ENCODE results near the gene LIFR.

Gene LIFR

GRCh38 chr5:38562444-38563210 is 6.2 kb upstream of the LIFR start:
- CTCF ChIA-PET = interaction anchor here (1.1 kb wide), 3 partner anchors 38 to 93 kb away, joined by 3 read pairs; no protein-coding TSS in a partner anchor
- H3K36me3 ChIP-seq (ENCODE audit: control insufficient read depth in 2 of 2, insufficient read depth in 1 of 2, low read length in 2 of 2) = no peaks in the 10 kb centered on the region
- TF ChIP-seq ZSCAN23 (tag by site-specific recombination; IDR thresholded peaks at IDR 0.05) (no peak), PRDM2 (tag by site-specific recombination; IDR thresholded peaks at IDR 0.05; ENCODE audit: borderline replicate concordance) (no peak), BCL11B (tag by site-specific recombination; IDR thresholded peaks at IDR 0.05; ENCODE audit: low read depth) (no peak), ZNF274 (IDR thresholded peaks at IDR 0.05; ENCODE audit: low read length) (no peak), ZNF274 (tag by site-specific recombination; IDR thresholded peaks at IDR 0.05; ENCODE audit: borderline replicate concordance) (no peak), PATZ1 (tag by site-specific recombination; IDR thresholded peaks at IDR 0.05) (no peak), FEZF1 (tag by site-specific recombination; IDR thresholded peaks at IDR 0.05) (no peak)
- TF ChIP-seq, protein P1, sequence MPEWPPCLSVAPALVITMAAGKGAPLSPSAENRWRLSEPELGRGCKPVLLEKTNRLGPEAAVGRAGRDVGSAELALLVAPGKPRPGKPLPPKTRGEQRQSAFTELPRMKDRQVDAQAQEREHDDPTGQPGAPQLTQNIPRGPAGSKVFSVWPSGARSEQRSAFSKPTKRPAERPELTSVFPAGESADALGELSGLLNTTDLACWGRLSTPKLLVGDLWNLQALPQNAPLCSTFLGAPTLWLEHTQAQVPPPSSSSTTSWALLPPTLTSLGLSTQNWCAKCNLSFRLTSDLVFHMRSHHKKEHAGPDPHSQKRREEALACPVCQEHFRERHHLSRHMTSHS (tag by site-specific recombination; IDR thresholded peaks at IDR 0.05) = no peak
- no peak overlapping the region for H3K4me3 ChIP-seq (ENCODE audit: low read depth, low read length)
- no peaks in the 10 kb centered on the region for H3K9me3 ChIP-seq (ENCODE audit: control insufficient read depth, insufficient read depth, low read depth, low read length)
- no peak overlapping the region for H3K27ac ChIP-seq (ENCODE audit: extremely low read depth, low read depth, low read length)
- H3K4me1 ChIP-seq (ENCODE audit: control insufficient read depth, insufficient read depth, low read length) = peaks cover 13% of the 10 kb centered on the region
- POLR2A ChIA-PET = interaction anchor here (1.1 kb wide), 1 partner anchor 46 kb away, joined by 3 read pairs; no protein-coding TSS in a partner anchor

GRCh38 chr5:38559428-38559827 is 3.0 kb upstream of the LIFR start:
- Histone ChIP-seq H3K4me3 (ENCODE audit: low read depth, low read length) (no peak overlapping the region), H3K9me3 (ENCODE audit: control insufficient read depth, insufficient read depth, low read depth, low read length) (no peaks in the 10 kb centered on the region), H3K36me3 (ENCODE audit: control insufficient read depth in 2 of 2, insufficient read depth in 1 of 2, low read length in 2 of 2) (no peaks in the 10 kb centered on the region), H3K27ac (ENCODE audit: extremely low read depth, low read depth, low read length) (no peak overlapping the region), H3K4me1 (ENCODE audit: control insufficient read depth, insufficient read depth, low read length) (peaks cover 20% of the 10 kb centered on the region)
- POLR2A ChIA-PET = no interaction called here
- CTCF ChIA-PET = interaction anchor here (1.0 to 1.2 kb wide), 3 partner anchors 21 to 250 kb away, joined by 3 to 7 read pairs (median 5); no protein-coding TSS in a partner anchor
- TF ChIP-seq PRDM6 (tag by site-specific recombination; IDR thresholded peaks at IDR 0.05) = peak; percentile 57; the same call in 1 of the 2 replicates
- TF ChIP-seq ZNF48 (tag by site-specific recombination; IDR thresholded peaks at IDR 0.05) = no peak
- no peak for TF ChIP-seq ZNF544 (tag by site-specific recombination; IDR thresholded peaks at IDR 0.05)
- no peak for TF ChIP-seq ZNF112 (tag by site-specific recombination; IDR thresholded peaks at IDR 0.05)
